GM23248 (cell line): ENCODE measurements around the gene SDC1.

ENCODE experiments used
- EZH2 ChIP-seq: fragments of 200-600 bp; sonication (generic); IDR thresholded peaks from 2 replicates; pipeline ENCODE4 v1.6.1; 2018; ENCODE audit warnings: antibody characterized with exemption, mild to moderate bottlenecking; ENCODE audit not compliant: insufficient read depth, poor library complexity, severe bottlenecking
- EZH2phosphoT487 ChIP-seq: fragments of 200-600 bp; sonication (generic); IDR thresholded peaks from 2 replicates; pipeline ENCODE4 v1.6.1; 2018; ENCODE audit warnings: antibody characterized with exemption, moderate library complexity, mild to moderate bottlenecking, low read depth; ENCODE audit not compliant: insufficient read depth

GRCh38 chr2:20231598-20232026 is 6.7 kb upstream of the SDC1 start:
- TF ChIP-seq EZH2 (no peak), EZH2phosphoT487 (no peak)
